HEK293 (cell line): ENCODE results near the gene IL12B.

Experiments
- CTCF ChIA-PET: fragments of 350-600 bp; formaldehyde crosslinking; extraction: SDS; loops from one replicate; lab custom pipeline; 2021; ENCODE audit warnings: antibody characterized with exemption; lab: Yijun Ruan, JAX
- POLR2A ChIA-PET: fragments of 300-600 bp; formaldehyde crosslinking; extraction: SDS; loops from one replicate; lab custom pipeline; 2020; ENCODE audit warnings: antibody characterized with exemption, inconsistent platforms; lab: Yijun Ruan, JAX
- H3K27ac ChIP-seq: fragments of 200-500 bp; sonication (Bioruptor generic); 2 replicates; pipeline ENCODE4 v1.5.1; 2014; ENCODE audit warnings: low read depth, low read length, control low read depth, inconsistent platforms; ENCODE audit errors: extremely low read depth
- H3K36me3 ChIP-seq, 2 experiments: fragments of 200-500 bp in 1 of 2; sonication (Bioruptor generic) in 1 of 2; 1 replicate in 1 of 2; 2 replicates in 1 of 2; pipeline ENCODE4 v1.5.1; 2014 to 2017; ENCODE audit warnings: inconsistent platforms in 2 of 2, low read length in 2 of 2; ENCODE audit not compliant: control insufficient read depth in 2 of 2, insufficient read depth in 1 of 2
- H3K4me1 ChIP-seq: fragments of 200-500 bp; sonication (Bioruptor generic); 2 replicates; pipeline ENCODE4 v1.5.1; 2014; ENCODE audit warnings: mild to moderate bottlenecking, low read length, inconsistent platforms; ENCODE audit not compliant: control insufficient read depth, insufficient read depth
- H3K4me3 ChIP-seq: 2 replicates; pipeline ENCODE4 v1.5.1; 2011; ENCODE audit warnings: low read depth, mild to moderate bottlenecking, control low read depth, low read length, moderate library complexity
- H3K9me3 ChIP-seq: fragments of 200-500 bp; sonication (Bioruptor generic); 2 replicates; pipeline ENCODE4 v1.5.1; 2014; ENCODE audit warnings: low read depth, low read length, inconsistent platforms; ENCODE audit not compliant: control insufficient read depth, insufficient read depth
- FEZF1 ChIP-seq: fragments of 450-650 bp; formaldehyde crosslinking; IDR thresholded peaks from 2 replicates; pipeline ENCODE4 v1.5.1; 2016; ENCODE audit warnings: missing biosample characterization, missing genetic modification characterization
- GLIS2 ChIP-seq: fragments of 450-650 bp; formaldehyde crosslinking; IDR thresholded peaks from 2 replicates; pipeline ENCODE4 v1.5.1; 2016; ENCODE audit warnings: missing biosample characterization, missing genetic modification characterization
- IKZF3 ChIP-seq: fragments of 450-650 bp; IDR thresholded peaks from 2 replicates; pipeline ENCODE4 v1.5.0; 2018; ENCODE audit warnings: missing biosample characterization, mild to moderate bottlenecking, missing genetic modification characterization, moderate library complexity
- KLF8 ChIP-seq: fragments of 450-650 bp; formaldehyde crosslinking; IDR thresholded peaks from 2 replicates; pipeline ENCODE4 v1.5.1; 2016; ENCODE audit warnings: missing biosample characterization, missing genetic modification characterization
- SCRT2 ChIP-seq: fragments of 450-650 bp; formaldehyde crosslinking; IDR thresholded peaks from 2 replicates; pipeline ENCODE4 v1.5.1; 2016; ENCODE audit warnings: missing biosample characterization, missing genetic modification characterization
- SP2 ChIP-seq: fragments of 450-650 bp; formaldehyde crosslinking; IDR thresholded peaks from 2 replicates; pipeline ENCODE4 v1.5.1; 2016; ENCODE audit warnings: missing biosample characterization, missing genetic modification characterization
- ZBTB48 ChIP-seq: fragments of 450-650 bp; formaldehyde crosslinking; IDR thresholded peaks from 2 replicates; pipeline ENCODE4 v1.5.1; 2016; ENCODE audit warnings: missing biosample characterization, missing genetic modification characterization
- ZBTB7A ChIP-seq: fragments of 450-650 bp; formaldehyde crosslinking; IDR thresholded peaks from 2 replicates; pipeline ENCODE4 v1.5.1; 2016; ENCODE audit warnings: low read depth, missing biosample characterization, missing genetic modification characterization
- ZEB2 ChIP-seq: fragments of 450-650 bp; formaldehyde crosslinking; IDR thresholded peaks from 2 replicates; pipeline ENCODE4 v1.5.1; 2016; ENCODE audit warnings: missing biosample characterization, missing genetic modification characterization
- ZNF112 ChIP-seq: fragments of 450-650 bp; formaldehyde crosslinking; IDR thresholded peaks from 2 replicates; pipeline ENCODE4 v1.5.0; 2017; ENCODE audit warnings: missing biosample characterization, missing genetic modification characterization
- ZNF23 ChIP-seq: fragments of 450-650 bp; formaldehyde crosslinking; IDR thresholded peaks from 2 replicates; pipeline ENCODE4 v1.5.1; 2016; ENCODE audit warnings: missing biosample characterization, missing genetic modification characterization, borderline replicate concordance
- ZNF24 ChIP-seq: fragments of 450-650 bp; formaldehyde crosslinking; IDR thresholded peaks from 2 replicates; pipeline ENCODE4 v1.5.1; 2016; ENCODE audit warnings: missing biosample characterization, missing genetic modification characterization
- ZNF341 ChIP-seq: fragments of 450-650 bp; formaldehyde crosslinking; IDR thresholded peaks from 2 replicates; pipeline ENCODE4; 2016; ENCODE audit warnings: low read depth, missing biosample characterization, missing genetic modification characterization
- ZNF366 ChIP-seq: fragments of 450-650 bp; formaldehyde crosslinking; conservative IDR thresholded peaks from 2 replicates; pipeline ENCODE4 v1.5.1; 2016; ENCODE audit warnings: missing biosample characterization, missing genetic modification characterization
- ZNF548 ChIP-seq: fragments of 450-650 bp; formaldehyde crosslinking; IDR thresholded peaks from 2 replicates; pipeline ENCODE4 v1.5.1; 2016; ENCODE audit warnings: missing biosample characterization, missing genetic modification characterization
- ZNF549 ChIP-seq: fragments of 450-650 bp; IDR thresholded peaks from 2 replicates; pipeline ENCODE4 v1.5.1; 2018; ENCODE audit warnings: missing biosample characterization, missing genetic modification characterization, mild to moderate bottlenecking, inconsistent platforms, moderate library complexity
- ZNF561 ChIP-seq: fragments of 450-650 bp; IDR thresholded peaks from 2 replicates; pipeline ENCODE4 v1.5.1; 2018; ENCODE audit warnings: missing biosample characterization, missing genetic modification characterization, borderline replicate concordance
- ZNF621 ChIP-seq: fragments of 450-650 bp; formaldehyde crosslinking; IDR thresholded peaks from 2 replicates; pipeline ENCODE4 v1.5.1; 2017; ENCODE audit warnings: missing biosample characterization, missing genetic modification characterization
- ZNF624 ChIP-seq: fragments of 450-650 bp; formaldehyde crosslinking; IDR thresholded peaks from 2 replicates; pipeline ENCODE4 v1.5.1; 2017; ENCODE audit warnings: missing biosample characterization, missing genetic modification characterization
- ZNF658 ChIP-seq: fragments of 450-650 bp; formaldehyde crosslinking; IDR thresholded peaks from 2 replicates; pipeline ENCODE4; 2016; ENCODE audit warnings: missing biosample characterization, missing genetic modification characterization
- ZNF776 ChIP-seq: fragments of 450-650 bp; formaldehyde crosslinking; IDR thresholded peaks from 2 replicates; pipeline ENCODE4 v1.5.0; 2017; ENCODE audit warnings: missing biosample characterization, missing genetic modification characterization, borderline replicate concordance
- ZNF837 ChIP-seq: fragments of 450-650 bp; formaldehyde crosslinking; IDR thresholded peaks from 2 replicates; pipeline ENCODE4 v1.5.1; 2016; ENCODE audit warnings: missing biosample characterization, missing genetic modification characterization
- TF ChIP-seq, protein P1 (sequence below): fragments of 450-650 bp; formaldehyde crosslinking; IDR thresholded peaks from 2 replicates; pipeline ENCODE4 v1.5.1; 2017; ENCODE audit warnings: missing biosample characterization, missing genetic modification characterization
- TF ChIP-seq, protein P2 (sequence below): fragments of 450-650 bp; formaldehyde crosslinking; IDR thresholded peaks from 2 replicates; pipeline ENCODE4 v1.5.1; 2016; ENCODE audit warnings: missing biosample characterization, missing genetic modification characterization
- TF ChIP-seq, protein P3 (sequence below): fragments of 450-650 bp; formaldehyde crosslinking; IDR thresholded peaks from 2 replicates; pipeline ENCODE4 v1.5.1; 2017; ENCODE audit warnings: missing biosample characterization, missing genetic modification characterization
- TF ChIP-seq, protein P4 (sequence below): sonication (generic); formaldehyde crosslinking; IDR thresholded peaks from 2 replicates; pipeline ENCODE4 v1.8.1; 2022; ENCODE audit warnings: mild to moderate bottlenecking, moderate library complexity, missing genetic modification reagents
- TF ChIP-seq, protein P5 (sequence below): fragments of 450-650 bp; formaldehyde crosslinking; IDR thresholded peaks from 2 replicates; pipeline ENCODE4 v1.5.1; 2016; ENCODE audit warnings: missing biosample characterization, missing genetic modification characterization

Gene IL12B

DNA sequence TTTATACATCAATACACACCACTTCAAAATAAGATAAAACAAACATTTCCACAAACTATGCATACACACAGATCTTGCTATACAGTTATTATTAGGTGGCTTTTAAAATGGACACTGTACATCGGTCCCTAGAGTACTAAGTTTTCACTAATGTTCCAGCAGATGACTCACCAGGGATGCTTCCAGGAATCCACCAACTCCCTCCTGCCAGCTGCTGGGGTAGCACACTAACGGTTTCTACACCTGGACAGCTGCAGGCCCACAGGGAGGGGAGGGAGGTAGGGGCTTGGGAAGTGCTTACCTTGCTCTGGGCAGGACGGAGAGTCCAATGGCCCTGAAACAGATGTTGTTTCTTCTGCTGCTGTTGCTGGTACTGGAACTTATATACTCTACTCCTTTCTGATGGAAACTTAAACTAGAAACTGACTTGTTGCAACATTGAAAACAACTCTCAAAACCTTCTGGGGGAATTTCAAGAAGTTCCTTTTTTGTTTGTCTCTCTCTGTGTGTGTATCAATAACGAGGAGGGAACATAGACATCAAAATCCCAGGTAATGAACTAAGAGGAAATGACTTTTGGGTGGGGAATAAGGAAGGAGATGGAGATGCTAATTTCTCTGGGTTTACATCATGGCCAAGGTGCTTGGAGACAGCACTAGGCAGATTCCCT lies at the start of gene IL12B:
TSS of gene IL12B (minus strand) at position 357 of the 670 bp plus-strand sequence. CDS start 3,705 bp downstream, outside the sequence.
- TF ChIP-seq ZNF621 (tag by site-specific recombination): no peak
- no peak for TF ChIP-seq GLIS2 (tag by site-specific recombination)
- no peak for TF ChIP-seq IKZF3 (tag by site-specific recombination)
- no peak for TF ChIP-seq KLF8 (tag by site-specific recombination)
- TF ChIP-seq ZNF624: no peak
- TF ChIP-seq ZNF112 (tag by site-specific recombination): no peak
- TF ChIP-seq ZNF776 (tag by site-specific recombination): no peak
- 0 out of 2 replicates have a peak, but pooled peaks have one; percentile 26 for TF ChIP-seq ZBTB48 (tag by site-specific recombination)
- TF ChIP-seq, protein P1, sequence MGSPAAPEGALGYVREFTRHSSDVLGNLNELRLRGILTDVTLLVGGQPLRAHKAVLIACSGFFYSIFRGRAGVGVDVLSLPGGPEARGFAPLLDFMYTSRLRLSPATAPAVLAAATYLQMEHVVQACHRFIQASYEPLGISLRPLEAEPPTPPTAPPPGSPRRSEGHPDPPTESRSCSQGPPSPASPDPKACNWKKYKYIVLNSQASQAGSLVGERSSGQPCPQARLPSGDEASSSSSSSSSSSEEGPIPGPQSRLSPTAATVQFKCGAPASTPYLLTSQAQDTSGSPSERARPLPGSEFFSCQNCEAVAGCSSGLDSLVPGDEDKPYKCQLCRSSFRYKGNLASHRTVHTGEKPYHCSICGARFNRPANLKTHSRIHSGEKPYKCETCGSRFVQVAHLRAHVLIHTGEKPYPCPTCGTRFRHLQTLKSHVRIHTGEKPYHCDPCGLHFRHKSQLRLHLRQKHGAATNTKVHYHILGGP (tag by site-specific recombination): peak; percentile 90
- 0 out of 2 replicates have a peak, but pooled peaks have one; percentile 9 for TF ChIP-seq ZNF366 (tag by site-specific recombination)
- TF ChIP-seq ZNF23 (tag by site-specific recombination): no peak
- TF ChIP-seq ZNF341 (tag by site-specific recombination): no peak
- TF ChIP-seq, protein P2, sequence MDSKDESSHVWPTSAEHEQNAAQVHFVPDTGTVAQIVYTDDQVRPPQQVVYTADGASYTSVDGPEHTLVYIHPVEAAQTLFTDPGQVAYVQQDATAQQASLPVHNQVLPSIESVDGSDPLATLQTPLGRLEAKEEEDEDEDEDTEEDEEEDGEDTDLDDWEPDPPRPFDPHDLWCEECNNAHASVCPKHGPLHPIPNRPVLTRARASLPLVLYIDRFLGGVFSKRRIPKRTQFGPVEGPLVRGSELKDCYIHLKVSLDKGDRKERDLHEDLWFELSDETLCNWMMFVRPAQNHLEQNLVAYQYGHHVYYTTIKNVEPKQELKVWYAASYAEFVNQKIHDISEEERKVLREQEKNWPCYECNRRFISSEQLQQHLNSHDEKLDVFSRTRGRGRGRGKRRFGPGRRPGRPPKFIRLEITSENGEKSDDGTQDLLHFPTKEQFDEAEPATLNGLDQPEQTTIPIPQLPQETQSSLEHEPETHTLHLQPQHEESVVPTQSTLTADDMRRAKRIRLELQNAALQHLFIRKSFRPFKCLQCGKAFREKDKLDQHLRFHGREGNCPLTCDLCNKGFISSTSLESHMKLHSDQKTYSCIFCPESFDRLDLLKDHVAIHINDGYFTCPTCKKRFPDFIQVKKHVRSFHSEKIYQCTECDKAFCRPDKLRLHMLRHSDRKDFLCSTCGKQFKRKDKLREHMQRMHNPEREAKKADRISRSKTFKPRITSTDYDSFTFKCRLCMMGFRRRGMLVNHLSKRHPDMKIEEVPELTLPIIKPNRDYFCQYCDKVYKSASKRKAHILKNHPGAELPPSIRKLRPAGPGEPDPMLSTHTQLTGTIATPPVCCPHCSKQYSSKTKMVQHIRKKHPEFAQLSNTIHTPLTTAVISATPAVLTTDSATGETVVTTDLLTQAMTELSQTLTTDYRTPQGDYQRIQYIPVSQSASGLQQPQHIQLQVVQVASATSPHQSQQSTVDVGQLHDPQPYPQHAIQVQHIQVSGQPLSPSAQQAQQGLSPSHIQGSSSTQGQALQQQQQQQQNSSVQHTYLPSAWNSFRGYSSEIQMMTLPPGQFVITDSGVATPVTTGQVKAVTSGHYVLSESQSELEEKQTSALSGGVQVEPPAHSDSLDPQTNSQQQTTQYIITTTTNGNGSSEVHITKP: peak; percentile 25; the same call in 1 of the 2 replicates
- no peak for TF ChIP-seq ZEB2 (tag by site-specific recombination)
- no peak for TF ChIP-seq ZNF24 (tag by site-specific recombination)
- TF ChIP-seq ZNF658 (tag by site-specific recombination): no peak
- no peak for TF ChIP-seq ZNF549 (tag by site-specific recombination)
- TF ChIP-seq, all 188 proteins: peak for 4
- Histone ChIP-seq H3K4me1 (peaks cover 3% of the 10 kb centered on the region; the same call in 1 of the 2 replicates), H3K27ac (peak within 1 kb of the TSS; percentile 70; the same call in 1 of the 2 replicates), H3K4me3 (no peak within 1 kb of the TSS), H3K36me3 (no peaks in the 10 kb centered on the region), H3K9me3 (no peaks in the 10 kb centered on the region)
- POLR2A ChIA-PET: no interaction called here
- CTCF ChIA-PET: interaction anchor here (0.6 to 2.2 kb wide), 3 partner anchors 13 to 108 kb away, joined by 4 to 8 read pairs (median 4); no protein-coding TSS in a partner anchor

DNA sequence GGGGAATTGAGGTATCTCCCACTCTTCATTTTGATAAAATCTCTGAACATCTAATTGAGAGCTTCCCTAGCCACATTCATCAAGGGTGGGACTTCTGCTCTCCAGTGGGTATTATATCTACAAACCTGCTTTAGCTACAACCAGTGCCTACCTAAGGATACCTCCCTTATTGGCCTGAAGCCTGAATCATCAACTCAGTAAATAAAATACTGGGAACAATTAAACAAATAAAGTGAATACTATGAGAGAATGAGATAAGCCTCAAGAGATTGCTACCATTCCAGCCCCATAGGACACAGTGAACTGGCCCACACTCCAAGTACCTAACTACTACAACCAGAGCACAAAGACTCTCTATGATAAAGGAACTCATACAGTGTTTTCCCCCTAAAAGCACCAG lies 47.4 kb upstream of the IL12B start:
- POLR2A ChIA-PET: interaction anchor here (1.1 kb wide), 1 partner anchor 18 kb away, joined by 3 read pairs; no protein-coding TSS in a partner anchor
- no peaks in the 10 kb centered on the region for H3K9me3 ChIP-seq
- no peaks in the 10 kb centered on the region for H3K4me1 ChIP-seq
- CTCF ChIA-PET: no interaction called here
- no peak overlapping the region for H3K4me3 ChIP-seq
- H3K27ac ChIP-seq: no peak overlapping the region
- no peaks in the 10 kb centered on the region for H3K36me3 ChIP-seq
- TF ChIP-seq, protein P3, sequence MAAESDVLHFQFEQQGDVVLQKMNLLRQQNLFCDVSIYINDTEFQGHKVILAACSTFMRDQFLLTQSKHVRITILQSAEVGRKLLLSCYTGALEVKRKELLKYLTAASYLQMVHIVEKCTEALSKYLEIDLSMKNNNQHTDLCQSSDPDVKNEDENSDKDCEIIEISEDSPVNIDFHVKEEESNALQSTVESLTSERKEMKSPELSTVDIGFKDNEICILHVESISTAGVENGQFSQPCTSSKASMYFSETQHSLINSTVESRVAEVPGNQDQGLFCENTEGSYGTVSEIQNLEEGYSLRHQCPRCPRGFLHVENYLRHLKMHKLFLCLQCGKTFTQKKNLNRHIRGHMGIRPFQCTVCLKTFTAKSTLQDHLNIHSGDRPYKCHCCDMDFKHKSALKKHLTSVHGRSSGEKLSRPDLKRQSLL (tag by site-specific recombination): no peak
- TF ChIP-seq ZBTB7A (tag by site-specific recombination): no peak
- no peak for TF ChIP-seq ZNF837 (tag by site-specific recombination)
- no peak for TF ChIP-seq SCRT2
- no peak for TF ChIP-seq ZNF561 (tag by site-specific recombination)
- TF ChIP-seq FEZF1 (tag by site-specific recombination): no peak
- TF ChIP-seq, protein P4, sequence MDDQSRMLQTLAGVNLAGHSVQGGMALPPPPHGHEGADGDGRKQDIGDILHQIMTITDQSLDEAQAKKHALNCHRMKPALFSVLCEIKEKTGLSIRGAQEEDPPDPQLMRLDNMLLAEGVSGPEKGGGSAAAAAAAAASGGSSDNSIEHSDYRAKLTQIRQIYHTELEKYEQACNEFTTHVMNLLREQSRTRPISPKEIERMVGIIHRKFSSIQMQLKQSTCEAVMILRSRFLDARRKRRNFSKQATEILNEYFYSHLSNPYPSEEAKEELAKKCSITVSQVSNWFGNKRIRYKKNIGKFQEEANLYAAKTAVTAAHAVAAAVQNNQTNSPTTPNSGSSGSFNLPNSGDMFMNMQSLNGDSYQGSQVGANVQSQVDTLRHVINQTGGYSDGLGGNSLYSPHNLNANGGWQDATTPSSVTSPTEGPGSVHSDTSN (CRISPR knock-in tag): no peak
- TF ChIP-seq ZNF548: no peak
- TF ChIP-seq SP2 (tag by site-specific recombination): no peak
- TF ChIP-seq, protein P5, sequence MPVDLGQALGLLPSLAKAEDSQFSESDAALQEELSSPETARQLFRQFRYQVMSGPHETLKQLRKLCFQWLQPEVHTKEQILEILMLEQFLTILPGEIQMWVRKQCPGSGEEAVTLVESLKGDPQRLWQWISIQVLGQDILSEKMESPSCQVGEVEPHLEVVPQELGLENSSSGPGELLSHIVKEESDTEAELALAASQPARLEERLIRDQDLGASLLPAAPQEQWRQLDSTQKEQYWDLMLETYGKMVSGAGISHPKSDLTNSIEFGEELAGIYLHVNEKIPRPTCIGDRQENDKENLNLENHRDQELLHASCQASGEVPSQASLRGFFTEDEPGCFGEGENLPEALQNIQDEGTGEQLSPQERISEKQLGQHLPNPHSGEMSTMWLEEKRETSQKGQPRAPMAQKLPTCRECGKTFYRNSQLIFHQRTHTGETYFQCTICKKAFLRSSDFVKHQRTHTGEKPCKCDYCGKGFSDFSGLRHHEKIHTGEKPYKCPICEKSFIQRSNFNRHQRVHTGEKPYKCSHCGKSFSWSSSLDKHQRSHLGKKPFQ (tag by site-specific recombination): no peak
